ENCODE measurements around the gene SMARCD3. TPM values are rescaled to one million over a fixed set of nuclear protein-coding genes. Genes with fewer than 3 reads are reported as not detected.

The SMARCD3 gene
- total RNA-seq, 1 donor from 2014 or later, result 5.6 TPM

- no peak for DNase-seq (ENCODE audit: extremely low read depth, low read depth, low spot score)
These were observed 55.1 kb downstream of the SMARCD3 start for GRCh38 chr7:151193203-151193978.

GRCh38 chr7:151192002-151192539, 56.4 kb downstream of the SMARCD3 start:
- no peak for DNase-seq (ENCODE audit: extremely low read depth, low read depth, low spot score)

DNA sequence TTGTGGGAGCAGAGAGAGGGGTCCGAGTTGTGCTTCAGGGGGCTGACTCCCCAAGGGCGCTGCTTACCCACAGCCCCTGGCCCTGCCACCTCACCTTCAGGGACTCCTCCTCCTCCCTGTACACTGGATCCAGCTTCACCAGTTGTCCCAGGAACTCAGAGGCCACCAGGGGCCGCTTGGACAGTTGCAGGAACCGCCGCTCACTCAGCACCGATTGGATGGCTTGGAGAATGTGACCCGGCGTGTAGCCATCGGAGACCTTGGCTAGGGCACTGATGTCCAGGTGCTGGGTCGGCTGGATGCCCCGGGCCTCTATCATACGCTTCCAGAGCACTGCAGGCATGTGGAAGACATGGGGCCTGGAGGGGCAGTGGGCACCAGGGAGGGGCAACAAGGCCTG, 57.0 kb downstream of the SMARCD3 start:
- no peak for DNase-seq (ENCODE audit: extremely low read depth, low read depth, low spot score)

DNA sequence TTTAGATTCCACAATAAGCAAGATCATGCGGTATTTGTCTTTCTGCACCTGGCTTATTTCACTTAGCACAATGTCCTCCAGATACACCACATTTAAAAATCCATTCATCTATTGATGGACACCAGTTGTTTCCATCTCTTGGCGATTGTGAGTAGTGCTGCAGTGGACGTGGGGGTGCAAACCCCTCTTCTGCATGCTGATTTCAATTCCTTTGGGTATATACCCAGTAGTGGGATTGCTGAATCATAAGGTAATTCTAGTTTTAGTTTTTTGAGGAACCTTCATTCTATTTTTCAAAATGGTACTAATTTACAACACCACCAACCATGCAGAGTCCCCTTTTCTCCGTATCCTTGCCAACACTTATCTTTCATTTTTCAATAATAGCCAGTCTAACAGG, 59.5 kb downstream of the SMARCD3 start:
- no peak for DNase-seq (ENCODE audit: extremely low read depth, low read depth, low spot score)

Other genes starting within 250 kb of the SMARCD3 start
- 0.10 TPM in 1 of 2 replicates, not detected in the other for gene ATG9B, start 224.2 kb downstream of the SMARCD3 start, total RNA-seq
- gene ABCB8, start 220.2 kb downstream of the SMARCD3 start, total RNA-seq, result 24.5 and 47.5 TPM in 2 replicates
- 0.15 and 1.6 TPM in 2 replicates for gene ASIC3, start 200.2 kb downstream of the SMARCD3 start, total RNA-seq
- gene CDK5, start 190.8 kb downstream of the SMARCD3 start, total RNA-seq, result 19.1 and 21.1 TPM in 2 replicates
- 114 and 175 TPM in 2 replicates for gene SLC4A2, start 189.1 kb downstream of the SMARCD3 start, total RNA-seq
- 67.0 and 81.7 TPM in 2 replicates for gene FASTK, start 167.9 kb downstream of the SMARCD3 start, total RNA-seq
- gene TMUB1, start 165.2 kb downstream of the SMARCD3 start, total RNA-seq, result 40.1 and 50.9 TPM in 2 replicates
- gene AGAP3, start 162.2 kb downstream of the SMARCD3 start, total RNA-seq, result 70.7 and 99.7 TPM in 2 replicates
- gene GBX1, start 81.0 kb downstream of the SMARCD3 start, total RNA-seq, result not detected in 2 replicates
- not detected in 2 replicates for gene ASB10, start 61.4 kb downstream of the SMARCD3 start, total RNA-seq
- gene H2BK1, start 38.2 kb downstream of the SMARCD3 start, total RNA-seq, result not detected in 2 replicates
- gene ABCF2, start 21.5 kb downstream of the SMARCD3 start, total RNA-seq, result 58.3 and 59.3 TPM in 2 replicates
- gene CHPF2, start 16.2 kb downstream of the SMARCD3 start, total RNA-seq, result 116 and 140 TPM in 2 replicates
- gene NUB1, start 93.1 kb upstream of the SMARCD3 start, total RNA-seq, result 39.6 and 42.1 TPM in 2 replicates
- gene WDR86, start 161.3 kb upstream of the SMARCD3 start, total RNA-seq, result 1.5 and 4.3 TPM in 2 replicates
- gene CRYGN, start 191.4 kb upstream of the SMARCD3 start, total RNA-seq, result not detected in 2 replicates